Measurements from ENCODE around the gene TMPRSS9.

Gene TMPRSS9

GRCh38 chr19:2455851-2456570 is 95.9 kb downstream of the TMPRSS9 start (continued):
- TF ChIP-seq AEBP2 (tag by site-specific recombination; IDR thresholded peaks at IDR 0.05; ENCODE audit: borderline replicate concordance) (no peak), HOXD13 (CRISPR knock-in tag; IDR thresholded peaks at IDR 0.05; ENCODE audit: borderline replicate concordance) (no peak), ZBTB8A (tag by site-specific recombination; IDR thresholded peaks at IDR 0.05) (peak; percentile 66), ZNF24 (tag by site-specific recombination; IDR thresholded peaks at IDR 0.05) (no peak), SP3 (tag by site-specific recombination; IDR thresholded peaks at IDR 0.05) (peak; percentile 38; the same call in 1 of the 2 replicates), ZNF585B (tag by site-specific recombination; IDR thresholded peaks at IDR 0.05) (no peak), KLF16 (tag by site-specific recombination; IDR thresholded peaks at IDR 0.05) (0 out of 2 replicates have a peak, but pooled peaks have one; percentile 36), ZBTB26 (tag by site-specific recombination; optimal IDR thresholded peaks at IDR 0.05) (peak; percentile 57), PRDM10 (tag by site-specific recombination; IDR thresholded peaks at IDR 0.05) (peak; percentile 93), GLIS2 (tag by site-specific recombination; IDR thresholded peaks at IDR 0.05) (peak; percentile 85; the same call in 1 of the 2 replicates), ZNF610 (tag by site-specific recombination; IDR thresholded peaks at IDR 0.05; ENCODE audit: borderline replicate concordance) (no peak)
- TF ChIP-seq, protein P1, sequence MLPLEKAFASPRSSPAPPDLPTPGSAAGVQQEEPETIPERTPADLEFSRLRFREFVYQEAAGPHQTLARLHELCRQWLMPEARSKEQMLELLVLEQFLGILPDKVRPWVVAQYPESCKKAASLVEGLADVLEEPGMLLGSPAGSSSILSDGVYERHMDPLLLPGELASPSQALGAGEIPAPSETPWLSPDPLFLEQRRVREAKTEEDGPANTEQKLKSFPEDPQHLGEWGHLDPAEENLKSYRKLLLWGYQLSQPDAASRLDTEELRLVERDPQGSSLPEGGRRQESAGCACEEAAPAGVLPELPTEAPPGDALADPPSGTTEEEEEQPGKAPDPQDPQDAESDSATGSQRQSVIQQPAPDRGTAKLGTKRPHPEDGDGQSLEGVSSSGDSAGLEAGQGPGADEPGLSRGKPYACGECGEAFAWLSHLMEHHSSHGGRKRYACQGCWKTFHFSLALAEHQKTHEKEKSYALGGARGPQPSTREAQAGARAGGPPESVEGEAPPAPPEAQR (tag by site-specific recombination; IDR thresholded peaks at IDR 0.05) = no peak

- CTCF ChIA-PET = interaction anchor here (0.9 to 1.3 kb wide), 4 partner anchors 16 to 183 kb away, joined by 3 to 5 read pairs (median 4); no protein-coding TSS in a partner anchor
- Histone ChIP-seq H3K9me3 (ENCODE audit: control insufficient read depth, insufficient read depth, low read depth, low read length) (no peaks in the 10 kb centered on the region), H3K4me3 (ENCODE audit: low read depth, low read length) (peak overlapping the region; percentile 31; the same call in 1 of the 2 replicates), H3K36me3 (ENCODE audit: control insufficient read depth in 2 of 2, insufficient read depth in 1 of 2, low read length in 2 of 2) (peaks cover 0 to 7% of the 10 kb centered on the region in 2 experiments; a peak in 2 of 3 replicates), H3K27ac (ENCODE audit: extremely low read depth, low read depth, low read length) (peak overlapping the region; percentile 96; the same call in 1 of the 2 replicates), H3K4me1 (ENCODE audit: control insufficient read depth, insufficient read depth, low read length) (peaks cover 2% of the 10 kb centered on the region; the same call in 1 of the 2 replicates)
- POLR2A ChIA-PET = interaction anchor here (0.6 to 5.3 kb wide), 14 partner anchors 9 to 467 kb away, joined by 3 to 83 read pairs (median 4); partner anchors contain the start of genes GADD45B and TIMM13
- TF ChIP-seq ZFP3 (tag by site-specific recombination; IDR thresholded peaks at IDR 0.05; ENCODE audit: low read depth) (no peak), ZNF521 (tag by site-specific recombination; IDR thresholded peaks at IDR 0.05) (no peak), ZNF121 (tag by site-specific recombination; IDR thresholded peaks at IDR 0.05) (peak; percentile 98), BCL11A (tag by site-specific recombination; IDR thresholded peaks at IDR 0.05; ENCODE audit: low read depth) (no peak), PATZ1 (tag by site-specific recombination; IDR thresholded peaks at IDR 0.05) (0 out of 2 replicates have a peak, but pooled peaks have one; percentile 4), ZSCAN16 (tag by site-specific recombination; IDR thresholded peaks at IDR 0.05) (no peak), PRDM10 (tag by site-specific recombination; IDR thresholded peaks at IDR 0.05) (0 out of 2 replicates have a peak, but pooled peaks have one; percentile 1), ZNF23 (tag by site-specific recombination; IDR thresholded peaks at IDR 0.05; ENCODE audit: borderline replicate concordance) (no peak), ZNF16 (tag by site-specific recombination; IDR thresholded peaks at IDR 0.05; ENCODE audit: low read depth) (no peak)
Observed at GRCh38 chr19:2457394-2458037, 97.5 kb downstream of the TMPRSS9 start.

Data from HEK293 (cell line).